D721Med (cell line): ENCODE data around the gene IRAK2.

Experiments used
- DNase-seq: peaks from one replicate; pipeline ENCODE4 v3.0.0; 2011; ENCODE audit warnings: low spot score; ENCODE audit not compliant: insufficient read length
- FAIRE-seq: peaks from 2 replicates; lab custom pipeline; 2011; peaks lifted over from hg19 to GRCh38; lab: Jason Lieb, UNC
- CTCF ChIP-seq: IDR thresholded peaks from 2 replicates; pipeline ENCODE4 v1.5.1; 2012; ENCODE audit warnings: mild to moderate bottlenecking, control low read depth; ENCODE audit not compliant: insufficient read depth; ENCODE audit errors: missing control alignments

IRAK2 gene

GRCh38 chr3:10198226-10198625 is 33.5 kb downstream of the IRAK2 start:
- FAIRE-seq: no peak

GRCh38 chr3:10198761-10199649 is 34.3 kb downstream of the IRAK2 start:
- DNase-seq (no peak), FAIRE-seq (no peak)
- TF ChIP-seq CTCF: no peak

More at GRCh38 chr3:10198226-10198625, 33.5 kb downstream of the IRAK2 start:
- TF ChIP-seq CTCF: no peak
- DNase-seq: no peak

- no peak for FAIRE-seq
- TF ChIP-seq CTCF: no peak
These were observed 40.2 kb downstream of the IRAK2 start for GRCh38 chr3:10204921-10205320.

GRCh38 chr3:10205451-10206165 is 40.9 kb downstream of the IRAK2 start:
- no peak for TF ChIP-seq CTCF
- no peak for DNase-seq
- no peak for FAIRE-seq

More at GRCh38 chr3:10204921-10205320, 40.2 kb downstream of the IRAK2 start:
- no peak for DNase-seq

GRCh38 chr3:10206166-10206511 is 41.4 kb downstream of the IRAK2 start:
- FAIRE-seq (no peak), DNase-seq (no peak)
- TF ChIP-seq CTCF: no peak

GRCh38 chr3:10213156-10213792 is 48.6 kb downstream of the IRAK2 start:
- DNase-seq (no peak), FAIRE-seq (no peak)
- no peak for TF ChIP-seq CTCF
